Kidney (tissue), 14 donors: ENCODE measurements around the gene PPP1R18. TPM values are rescaled to one million over a fixed set of nuclear protein-coding genes. Genes with fewer than 3 reads are reported as not detected.

Experiments
- DNase-seq, 5 donors: peaks; one replicate each; pipeline ENCODE4 v3.0.0-alpha.2; 2013 to 2020
- FAIRE-seq: peaks from 2 replicates; lab custom pipeline; 2012; peaks lifted over from hg19 to GRCh38; lab: Jason Lieb, UNC
- H3K27ac ChIP-seq, 2 donors: one replicate each; pipeline ENCODE4 v1.7.0; 2013; ENCODE audit warnings: low read depth in 2 of 2, low read length in 2 of 2, inconsistent platforms in 1 of 2
- H3K27me3 ChIP-seq: one replicate; pipeline ENCODE4 v1.7.1; 2013; ENCODE audit warnings: low read length, inconsistent platforms; ENCODE audit not compliant: control insufficient read depth, insufficient read depth
- H3K36me3 ChIP-seq, 3 donors: one replicate each; pipeline versions ENCODE4 v1.7.0 to v1.7.1; 2013; ENCODE audit warnings: low read length in 3 of 3, control low read depth in 1 of 3, inconsistent platforms in 1 of 3; ENCODE audit not compliant: insufficient read depth in 3 of 3, control insufficient read depth in 2 of 3
- H3K4me1 ChIP-seq, 3 donors: one replicate each; pipeline versions ENCODE4 v1.7.0 to v1.7.1; 2013; ENCODE audit warnings: low read length in 3 of 3, inconsistent platforms in 1 of 3, low read depth in 1 of 3; ENCODE audit not compliant: control insufficient read depth in 2 of 3, insufficient read depth in 2 of 3
- H3K4me3 ChIP-seq, 3 donors: one replicate each; pipeline versions ENCODE4 v1.7.0 to v1.8.1; 2013; ENCODE audit warnings: low read length in 3 of 3, control low read depth in 1 of 3, inconsistent platforms in 1 of 3
- H3K9ac ChIP-seq, 3 donors: one replicate each; pipeline versions ENCODE4 v1.7.0 to v1.7.1; 2013; ENCODE audit warnings: low read length in 3 of 3, control low read depth in 1 of 3, inconsistent platforms in 1 of 3
- H3K9me3 ChIP-seq, 3 donors: one replicate each; pipeline versions ENCODE4 v1.7.0 to v1.7.1; 2013; ENCODE audit warnings: low read length in 3 of 3, control low read depth in 1 of 3, inconsistent platforms in 1 of 3; ENCODE audit not compliant: control insufficient read depth in 2 of 3, insufficient read depth in 1 of 3
- intact Hi-C: fragments of 100-400 bp; cut with DNase I; formaldehyde crosslinking; loops from one replicate; pipeline ENCODE4 v1.11.1; 2022
- polyA plus RNA-seq: library from polyadenylated mRNA; stranded (reverse); fragments of 350-450 nt; fragmentation: Illumina TruSeq; extraction: RNeasy Lipid Tissue Mini Kit (QIAGEN cat#74804); gene quantifications from one replicate; pipeline ENCODE4 v1.2.3, GENCODE V29; 2014; ENCODE audit warnings: low read depth, low replicate concordance; ENCODE audit not compliant: insufficient read depth
- total RNA-seq: library from RNA; stranded (reverse); fragmentation: NEBNext Ultra II Directional; extraction: Animal tissue kit (Norgen Biotek cat#: 25700); gene quantifications from one replicate; pipeline ENCODE4 v1.2.1, GENCODE V29; 2021
- TF ChIP-seq, protein P1 (sequence below): IDR thresholded peaks from 3 replicates; pipeline ENCODE4 v1.5.1; 2012; ENCODE audit warnings: mild to moderate bottlenecking, moderate library complexity, borderline replicate concordance; ENCODE audit not compliant: insufficient read depth; ENCODE audit errors: extremely low read depth
- donor health status: control.
- donor health status: control.
- donor health status: control.
- donor health status: control.
- donor health status: control.
- donor health status: DM: yes; HTN: yes; CAD: no.
- donor health status: Normal renal cell carcinoma (clear cell type).

The PPP1R18 gene
- total and polyA plus RNA-seq, 2 donors from 2014 or later = 17.1 to 51.9 TPM

DNA sequence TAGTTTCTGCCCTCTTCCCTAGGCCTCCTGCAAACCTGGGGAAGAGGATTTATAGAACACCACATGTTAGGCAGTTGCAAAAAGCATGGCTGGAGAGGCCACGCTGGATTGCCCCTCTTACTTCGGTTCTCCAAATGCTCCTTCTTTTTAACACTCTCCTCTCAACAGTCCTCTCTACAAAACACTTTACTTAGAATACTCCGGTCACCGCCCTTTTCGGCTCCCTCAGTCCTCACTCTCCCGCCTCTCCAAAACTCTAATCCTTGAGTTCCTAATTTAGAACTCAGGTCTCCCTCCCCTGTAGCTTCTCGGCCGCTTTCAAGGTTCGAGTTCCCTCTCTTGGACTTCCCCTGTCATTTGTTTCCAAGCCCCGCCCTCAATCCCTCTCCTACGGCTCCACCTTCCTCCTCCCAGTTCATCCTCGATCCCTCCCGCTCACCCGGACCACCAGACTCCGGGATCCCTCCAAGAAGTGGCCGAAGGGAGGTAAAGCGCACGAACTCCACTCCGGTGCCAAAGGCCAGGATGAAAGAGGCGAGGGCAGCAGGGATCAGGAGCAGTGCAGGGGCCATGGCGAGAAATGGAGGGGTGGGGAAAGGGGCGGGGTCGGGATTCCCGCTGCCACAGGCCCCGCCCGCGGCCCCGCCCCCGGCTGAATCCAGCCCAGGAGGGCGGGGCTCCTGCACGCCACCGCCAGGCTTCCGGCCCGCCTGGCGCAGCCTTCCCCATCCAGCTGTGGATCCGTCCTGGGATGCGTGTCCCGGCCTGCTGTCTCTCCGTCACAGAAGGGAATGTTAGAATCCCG is 4.2 kb upstream of the PPP1R18 start, which contains the start of gene NRM:
TSS of gene NRM (minus strand) at position 582 of the 805 bp plus-strand sequence. CDS start at position 572, 10 bp downstream.
- no peak for FAIRE-seq
- H3K4me3 ChIP-seq = peak within 1 kb of the TSS; percentile 59 to 81 (median 76)
- peak within 1 kb of the TSS; percentile 82 to 86 for H3K27ac ChIP-seq
- H3K9me3 ChIP-seq = no peaks in the 10 kb centered on the region
- no peaks in the 10 kb centered on the region for H3K27me3 ChIP-seq
- TF ChIP-seq, protein P1, sequence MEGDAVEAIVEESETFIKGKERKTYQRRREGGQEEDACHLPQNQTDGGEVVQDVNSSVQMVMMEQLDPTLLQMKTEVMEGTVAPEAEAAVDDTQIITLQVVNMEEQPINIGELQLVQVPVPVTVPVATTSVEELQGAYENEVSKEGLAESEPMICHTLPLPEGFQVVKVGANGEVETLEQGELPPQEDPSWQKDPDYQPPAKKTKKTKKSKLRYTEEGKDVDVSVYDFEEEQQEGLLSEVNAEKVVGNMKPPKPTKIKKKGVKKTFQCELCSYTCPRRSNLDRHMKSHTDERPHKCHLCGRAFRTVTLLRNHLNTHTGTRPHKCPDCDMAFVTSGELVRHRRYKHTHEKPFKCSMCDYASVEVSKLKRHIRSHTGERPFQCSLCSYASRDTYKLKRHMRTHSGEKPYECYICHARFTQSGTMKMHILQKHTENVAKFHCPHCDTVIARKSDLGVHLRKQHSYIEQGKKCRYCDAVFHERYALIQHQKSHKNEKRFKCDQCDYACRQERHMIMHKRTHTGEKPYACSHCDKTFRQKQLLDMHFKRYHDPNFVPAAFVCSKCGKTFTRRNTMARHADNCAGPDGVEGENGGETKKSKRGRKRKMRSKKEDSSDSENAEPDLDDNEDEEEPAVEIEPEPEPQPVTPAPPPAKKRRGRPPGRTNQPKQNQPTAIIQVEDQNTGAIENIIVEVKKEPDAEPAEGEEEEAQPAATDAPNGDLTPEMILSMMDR = no peak
- intact Hi-C loops = no loop called here
- DNase-seq = peak; percentile 88 to 96 (median 94)
- no peaks in the 10 kb centered on the region for H3K36me3 ChIP-seq
- H3K9ac ChIP-seq = peak within 1 kb of the TSS in 2 of 3 donors; percentile 67 to 72
- H3K4me1 ChIP-seq = peaks cover 3 to 18% (median 18%) of the 10 kb centered on the region in 3 donors

DNA sequence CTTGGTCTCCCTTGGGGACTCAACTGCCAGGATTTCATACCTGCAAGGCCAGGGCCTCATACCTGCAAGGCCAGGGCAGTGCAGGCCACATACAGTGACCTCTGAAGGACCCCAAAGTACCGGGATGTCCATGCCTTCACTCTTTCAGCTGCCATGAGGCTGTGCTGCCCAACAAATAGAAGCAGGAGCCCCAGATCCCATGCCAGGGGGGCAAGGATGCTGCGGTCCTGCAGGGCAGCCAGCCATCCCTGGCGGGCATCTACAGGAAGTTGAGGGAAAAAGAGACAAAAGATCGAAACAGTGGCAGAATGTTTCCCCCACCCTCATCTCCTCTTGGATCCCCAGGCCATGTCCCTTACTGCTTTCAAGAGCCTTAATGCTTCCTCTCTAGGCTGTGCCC is 3.5 kb upstream of the PPP1R18 start:
- Histone ChIP-seq H3K9me3 (no peaks in the 10 kb centered on the region), H3K27me3 (no peaks in the 10 kb centered on the region), H3K4me1 (peaks cover 3 to 18% (median 18%) of the 10 kb centered on the region in 3 donors), H3K9ac (peak overlapping the region in 2 of 3 donors; percentile 1 to 67), H3K27ac (peak overlapping the region; percentile 82 to 86), H3K4me3 (peak overlapping the region; percentile 59 to 81 (median 76)), H3K36me3 (no peaks in the 10 kb centered on the region)
- FAIRE-seq = no peak
- TF ChIP-seq, protein P1 = no peak
- intact Hi-C loops = no loop called here
- DNase-seq = peak in 1 of 5 donors; percentile 73

DNA sequence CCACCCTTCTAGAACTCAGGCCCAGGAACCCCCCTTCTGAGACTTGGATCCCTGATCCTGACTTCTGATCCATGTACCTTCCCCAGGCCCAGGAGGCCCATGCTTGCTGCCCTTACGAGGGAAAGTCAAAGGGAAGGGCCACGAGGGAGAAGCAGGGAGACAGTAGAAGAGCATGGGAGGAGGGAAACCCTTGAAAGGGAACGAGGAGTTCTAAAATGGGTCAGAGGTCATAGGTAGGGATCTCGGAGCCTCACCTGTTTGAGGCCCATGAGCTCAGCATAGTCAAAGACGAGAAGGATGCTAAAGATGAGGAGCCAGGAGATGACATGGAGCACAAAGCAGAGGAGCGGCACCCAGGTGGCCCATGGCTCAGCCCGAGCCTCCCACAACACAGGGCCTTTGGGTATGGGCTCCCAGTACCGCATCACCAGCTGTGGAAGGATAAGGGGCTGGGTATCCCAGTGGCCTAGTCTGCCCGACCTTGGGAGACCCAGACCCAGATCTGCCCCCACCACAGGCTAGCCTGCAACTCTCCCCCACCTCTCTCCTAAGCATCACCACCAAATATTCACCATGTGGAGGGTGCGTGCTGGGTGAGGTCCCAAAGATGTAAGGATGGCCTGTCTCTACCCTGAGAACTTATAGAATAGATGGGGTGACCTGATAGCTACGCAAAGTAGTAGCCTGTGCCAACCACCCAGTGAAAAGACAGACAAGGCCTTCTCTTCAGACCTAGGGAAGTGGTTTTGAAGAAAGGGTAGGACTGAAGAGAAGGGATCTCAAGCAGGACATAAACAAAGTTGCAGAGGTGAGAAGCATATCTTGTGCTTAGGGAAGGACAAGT is 2.8 kb upstream of the PPP1R18 start:
- peak in 1 of 5 donors; percentile 58 for DNase-seq

More for the DNA sequence above, 2.8 kb upstream of the PPP1R18 start:
- Histone ChIP-seq H3K27ac (no peak overlapping the region), H3K9ac (peak overlapping the region in 1 of 3 donors; percentile 26), H3K4me3 (no peak overlapping the region), H3K36me3 (no peaks in the 10 kb centered on the region), H3K4me1 (peaks cover 3 to 18% (median 18%) of the 10 kb centered on the region in 3 donors), H3K27me3 (no peaks in the 10 kb centered on the region), H3K9me3 (no peaks in the 10 kb centered on the region)
- no peak for FAIRE-seq
- intact Hi-C loops = no loop called here
- TF ChIP-seq, protein P1 = no peak
